PC-3 (cell line): ENCODE measurements around the gene RPL39L. TPM values are rescaled to one million over a fixed set of nuclear protein-coding genes. Genes with fewer than 3 reads are reported as not detected.

Experiments used
- ATAC-seq: fragments of 200-7000 bp; cut with Tn5 transposase; 2 replicates; pipeline ENCODE4 v1.9.1; 2020; ENCODE audit warnings: mild to moderate bottlenecking, moderate library complexity
- BruUV-seq: library from RNA; stranded (reverse); fragments of 400-500 nt; replicated peaks from 2 replicates; lab custom pipeline; 2021; lab: Mats Ljungman, UMichigan
- CTCF ChIA-PET: fragments of 300-600 bp; sonication (Branson Sonifier 250); formaldehyde crosslinking; loops from one replicate; lab custom pipeline; 2022; ENCODE audit warnings: antibody characterized with exemption; lab: Charles Lee
- POLR2A ChIA-PET: fragments of 300-600 bp; sonication (Branson Sonifier 250); formaldehyde crosslinking; loops from one replicate; lab custom pipeline; 2022; ENCODE audit warnings: antibody characterized with exemption; ENCODE audit not compliant: unreplicated experiment; lab: Charles Lee
- DNase-seq: peaks from one replicate; pipeline ENCODE4 v3.0.0-alpha.2; 2015
- H2AFZ ChIP-seq: fragments of 300-600 bp; sonication (generic); 2 replicates; pipeline ENCODE4 v1.6.0; 2016; ENCODE audit warnings: antibody characterized with exemption, low read length
- H3F3A ChIP-seq: fragments of 300-600 bp; sonication (generic); one replicate; pipeline ENCODE4 v1.6.0; 2017; ENCODE audit warnings: antibody characterized with exemption, low read length, control low read depth, mild to moderate bottlenecking; ENCODE audit not compliant: unreplicated experiment
- H3K27ac ChIP-seq: fragments of 300-600 bp; sonication (generic); 2 replicates; pipeline ENCODE4 v1.5.1; 2016; ENCODE audit warnings: mild to moderate bottlenecking, low read length
- H3K27me3 ChIP-seq: fragments of 300-600 bp; sonication (generic); 2 replicates; pipeline ENCODE4 v1.6.1; 2016; ENCODE audit warnings: low read length, mixed read lengths
- H3K36me3 ChIP-seq: fragments of 300-600 bp; sonication (generic); 2 replicates; pipeline ENCODE4 v1.6.1; 2016; ENCODE audit warnings: low read depth, mixed run types, low read length, mixed read lengths
- H3K4me1 ChIP-seq: fragments of 300-600 bp; sonication (generic); 2 replicates; pipeline ENCODE4 v1.5.1; 2016; ENCODE audit warnings: low read length; ENCODE audit not compliant: insufficient read depth
- H3K4me2 ChIP-seq: fragments of 300-600 bp; sonication (generic); 2 replicates; pipeline ENCODE4 v1.6.0; 2016; ENCODE audit warnings: low read length
- H3K4me3 ChIP-seq: fragments of 300-600 bp; sonication (generic); 2 replicates; pipeline ENCODE4 v1.5.1; 2016; ENCODE audit warnings: mild to moderate bottlenecking, low read length, mixed read lengths
- H3K79me2 ChIP-seq: fragments of 300-600 bp; sonication (generic); 2 replicates; pipeline ENCODE4 v1.6.1; 2017; ENCODE audit warnings: low read length, mixed read lengths
- H3K9ac ChIP-seq: fragments of 300-600 bp; sonication (generic); 2 replicates; pipeline ENCODE4 v1.6.0; 2016; ENCODE audit warnings: mild to moderate bottlenecking, low read length
- H3K9me2 ChIP-seq: fragments of 300-600 bp; sonication (generic); replicated peaks from 2 replicates; pipeline ENCODE4 v1.6.1; 2016; ENCODE audit warnings: mixed run types, low read length, mixed read lengths
- H3K9me3 ChIP-seq: fragments of 300-600 bp; sonication (generic); 2 replicates; pipeline ENCODE4 v1.6.1; 2016; ENCODE audit warnings: low read length, mixed read lengths
- H4K20me1 ChIP-seq: fragments of 300-600 bp; sonication (generic); 2 replicates; pipeline ENCODE4 v1.6.1; 2016; ENCODE audit warnings: low read length, mixed read lengths
- EZH2 ChIP-seq: fragments of 300-600 bp; sonication (generic); IDR thresholded peaks from one replicate; pipeline ENCODE4 v1.6.1; 2017; ENCODE audit warnings: antibody characterized with exemption, mild to moderate bottlenecking, low read length; ENCODE audit not compliant: unreplicated experiment
- EZH2phosphoT487 ChIP-seq: fragments of 300-600 bp; sonication (generic); IDR thresholded peaks from 2 replicates; pipeline ENCODE4 v1.6.1; 2018; ENCODE audit warnings: mild to moderate bottlenecking, antibody characterized with exemption, low read length, borderline replicate concordance
- intact Hi-C: fragments of 100-400 bp; cut with micrococcal nuclease; formaldehyde crosslinking; loops from 2 replicates; pipeline ENCODE4 v1.9.0; 2023
- total RNA-seq: library from RNA; depleted of rRNA; stranded (reverse); fragments of >200 nt; gene quantifications from 2 replicates; pipeline ENCODE4 v1.2.3, GENCODE V29; 2014
- TF ChIP-seq, protein P1 (sequence below): fragments of 300-600 bp; sonication (generic); conservative IDR thresholded peaks from 2 replicates; pipeline ENCODE4 v1.5.1; 2017; ENCODE audit warnings: antibody characterized with exemption, low read depth, mild to moderate bottlenecking, low read length

RPL39L gene
- total RNA-seq, 1 experiment from 2014 or later: 175 TPM

DNA sequence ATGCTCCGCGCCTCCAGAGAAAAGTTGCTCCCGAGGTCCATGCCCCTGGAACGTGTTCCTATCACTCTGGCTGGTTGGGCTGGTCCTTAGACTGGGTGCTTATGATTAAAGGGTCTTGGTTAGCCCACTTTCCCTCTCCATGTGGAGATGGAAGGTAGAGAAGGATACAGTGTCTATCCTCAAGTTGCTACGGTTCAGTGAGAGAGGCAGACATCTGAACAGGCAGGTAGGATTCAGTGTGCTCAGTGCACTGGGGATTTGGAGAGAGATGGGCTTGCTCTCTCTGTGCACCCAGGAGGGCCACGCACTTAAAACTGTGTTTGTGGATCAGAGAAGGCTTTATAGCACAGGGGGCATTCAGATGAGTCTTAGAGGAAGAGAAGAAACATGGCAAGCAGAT is 63.0 kb downstream of the RPL39L start:
- ChIA-PET CTCF (no interaction called here), POLR2A (no interaction called here)
- BruUV-seq: no TSS peak
- H3K9me3 ChIP-seq: no peaks in the 10 kb centered on the region
- H3K4me1 ChIP-seq: no peaks in the 10 kb centered on the region
- no peaks in the 10 kb centered on the region for H3K27me3 ChIP-seq
- no peaks in the 10 kb centered on the region for H3K9me2 ChIP-seq
- H3K27ac ChIP-seq: no peak overlapping the region
- ATAC-seq: no peak
- no peaks in the 10 kb centered on the region for H3K79me2 ChIP-seq
- no peaks in the 10 kb centered on the region for H3K36me3 ChIP-seq
- intact Hi-C loops: no loop called here
- no peak overlapping the region for H3K4me3 ChIP-seq
- H3K9ac ChIP-seq: no peak overlapping the region
- no peak for TF ChIP-seq EZH2phosphoT487
- TF ChIP-seq, protein P1, sequence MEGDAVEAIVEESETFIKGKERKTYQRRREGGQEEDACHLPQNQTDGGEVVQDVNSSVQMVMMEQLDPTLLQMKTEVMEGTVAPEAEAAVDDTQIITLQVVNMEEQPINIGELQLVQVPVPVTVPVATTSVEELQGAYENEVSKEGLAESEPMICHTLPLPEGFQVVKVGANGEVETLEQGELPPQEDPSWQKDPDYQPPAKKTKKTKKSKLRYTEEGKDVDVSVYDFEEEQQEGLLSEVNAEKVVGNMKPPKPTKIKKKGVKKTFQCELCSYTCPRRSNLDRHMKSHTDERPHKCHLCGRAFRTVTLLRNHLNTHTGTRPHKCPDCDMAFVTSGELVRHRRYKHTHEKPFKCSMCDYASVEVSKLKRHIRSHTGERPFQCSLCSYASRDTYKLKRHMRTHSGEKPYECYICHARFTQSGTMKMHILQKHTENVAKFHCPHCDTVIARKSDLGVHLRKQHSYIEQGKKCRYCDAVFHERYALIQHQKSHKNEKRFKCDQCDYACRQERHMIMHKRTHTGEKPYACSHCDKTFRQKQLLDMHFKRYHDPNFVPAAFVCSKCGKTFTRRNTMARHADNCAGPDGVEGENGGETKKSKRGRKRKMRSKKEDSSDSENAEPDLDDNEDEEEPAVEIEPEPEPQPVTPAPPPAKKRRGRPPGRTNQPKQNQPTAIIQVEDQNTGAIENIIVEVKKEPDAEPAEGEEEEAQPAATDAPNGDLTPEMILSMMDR: no peak
- TF ChIP-seq EZH2: no peak
- H3F3A ChIP-seq: no peaks in the 10 kb centered on the region
- no peak for DNase-seq
- no peak overlapping the region for H3K4me2 ChIP-seq
- no peaks in the 10 kb centered on the region for H4K20me1 ChIP-seq
- H2AFZ ChIP-seq: no peak overlapping the region

DNA sequence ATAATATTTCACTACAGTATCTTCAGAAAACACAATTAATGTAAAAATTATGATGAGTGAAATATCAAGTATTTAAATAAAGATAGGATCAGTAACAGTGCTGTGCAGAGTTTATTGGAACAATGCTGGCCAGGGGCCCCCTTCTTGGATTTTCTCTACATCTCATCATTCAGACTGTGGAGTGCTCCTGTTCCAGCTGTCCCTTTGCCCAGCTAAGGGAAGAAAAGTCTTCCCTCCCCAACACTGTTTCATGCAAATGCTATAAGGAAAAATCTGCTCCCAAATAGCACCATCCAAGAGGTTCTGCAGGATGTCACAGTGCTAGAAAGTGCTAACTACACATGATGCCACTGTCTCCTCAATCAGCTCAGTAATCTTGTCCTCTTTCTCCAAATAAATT is 64.5 kb downstream of the RPL39L start:
- CTCF ChIA-PET: no interaction called here
- no TSS peak for BruUV-seq
- POLR2A ChIA-PET: no interaction called here

DNA sequence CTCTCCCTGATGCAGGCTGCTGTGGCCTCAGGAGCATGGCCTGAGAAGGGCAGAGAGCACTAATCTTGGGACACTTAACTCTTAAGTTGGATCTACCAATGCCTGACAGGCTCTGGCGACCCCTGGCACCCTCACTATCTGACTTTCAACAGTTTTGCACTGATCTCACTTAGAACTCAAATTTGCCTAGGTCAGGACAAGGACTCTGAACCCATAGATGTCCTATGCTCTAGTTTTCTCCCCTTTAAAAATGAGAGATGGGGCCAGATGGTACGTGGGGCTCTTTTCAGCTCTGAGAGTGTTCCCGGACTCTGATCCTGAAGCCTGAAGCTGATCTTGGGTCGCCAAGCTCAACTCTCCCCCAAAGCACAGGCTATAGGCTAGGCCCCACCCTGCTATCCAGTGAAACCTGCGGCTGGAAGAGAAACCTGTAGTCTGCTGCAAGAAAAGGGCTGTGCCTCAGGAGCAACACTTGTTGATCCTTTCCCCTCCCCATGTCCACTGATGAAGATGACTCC is 65.7 kb downstream of the RPL39L start:
- TF ChIP-seq EZH2phosphoT487 (no peak), EZH2 (no peak)
- TF ChIP-seq, protein P1: no peak
- no TSS peak for BruUV-seq
- CTCF ChIA-PET: no interaction called here

More for the DNA sequence above, 64.5 kb downstream of the RPL39L start:
- no peak overlapping the region for H3K4me3 ChIP-seq
- H3K27ac ChIP-seq: no peak overlapping the region
- no peaks in the 10 kb centered on the region for H4K20me1 ChIP-seq
- intact Hi-C loops: no loop called here
- ATAC-seq (no peak), DNase-seq (no peak)
- no peaks in the 10 kb centered on the region for H3K79me2 ChIP-seq
- H3K4me2 ChIP-seq: no peak overlapping the region
- no peaks in the 10 kb centered on the region for H3K9me2 ChIP-seq
- no peak overlapping the region for H2AFZ ChIP-seq
- no peaks in the 10 kb centered on the region for H3K9me3 ChIP-seq
- H3K4me1 ChIP-seq: no peaks in the 10 kb centered on the region
- H3K27me3 ChIP-seq: no peaks in the 10 kb centered on the region
- TF ChIP-seq EZH2phosphoT487 (no peak), EZH2 (no peak)
- TF ChIP-seq, protein P1: no peak
- H3F3A ChIP-seq: no peaks in the 10 kb centered on the region
- H3K36me3 ChIP-seq: no peaks in the 10 kb centered on the region
- H3K9ac ChIP-seq: no peak overlapping the region

More for the DNA sequence above, 65.7 kb downstream of the RPL39L start:
- H3F3A ChIP-seq: no peaks in the 10 kb centered on the region
- POLR2A ChIA-PET: no interaction called here
- no peak for ATAC-seq
- no peaks in the 10 kb centered on the region for H3K36me3 ChIP-seq
- no peaks in the 10 kb centered on the region for H3K9me2 ChIP-seq
- H3K4me1 ChIP-seq: no peaks in the 10 kb centered on the region
- no peak for DNase-seq
- no peak overlapping the region for H3K4me2 ChIP-seq
- no peak overlapping the region for H2AFZ ChIP-seq
- no peak overlapping the region for H3K9ac ChIP-seq
- no peaks in the 10 kb centered on the region for H3K9me3 ChIP-seq
- no peaks in the 10 kb centered on the region for H3K79me2 ChIP-seq
- no peak overlapping the region for H3K27ac ChIP-seq
- H3K27me3 ChIP-seq: no peaks in the 10 kb centered on the region
- H3K4me3 ChIP-seq: no peak overlapping the region
- H4K20me1 ChIP-seq: no peaks in the 10 kb centered on the region
- intact Hi-C loops: no loop called here
